ENCODE results near the gene LEFTY1.

- TF ChIP-seq POLR2A (IDR thresholded peaks at IDR 0.05; ENCODE audit: low read depth, low read length) (no peak), TAF1 (IDR thresholded peaks at IDR 0.05; ENCODE audit: borderline replicate concordance, low read depth, low read length) (no peak)
Measured at GRCh38 chr1:225928186-225929175, 39.5 kb upstream of the LEFTY1 start.

All from GM12892 (cell line).